ENCODE data around the gene ELMO1. TPM values are rescaled to one million over a fixed set of nuclear protein-coding genes. Genes with fewer than 3 reads are reported as not detected.
"Not testable (repeated sequence)": the region's sequence is repeated elsewhere in the genome, so short reads cannot be mapped to it uniquely, and the experiment has no call there.

The ELMO1 gene
- total RNA-seq, 2 donors from 2014 or later: 32.2 to 46.7 TPM

- intact Hi-C loops (cut with DNase I): loop anchor here in 1 of 2 donors (5.0 kb wide), 1 partner anchor 826 kb away; the partner anchor contains the start of gene EEPD1
- DNase-seq (ENCODE audit: low spot score): no peak
Measured at GRCh38 chr7:36977878-36978277, 470.8 kb downstream of the ELMO1 start.

GRCh38 chr7:36973534-36973933, 475.1 kb downstream of the ELMO1 start:
- intact Hi-C loops (cut with DNase I); DNase-seq (ENCODE audit: low spot score): not testable (repeated sequence)

GRCh38 chr7:36972140-36972518, 476.5 kb downstream of the ELMO1 start:
- intact Hi-C loops (cut with DNase I): no loop called here
- DNase-seq (ENCODE audit: low spot score): no peak

- intact Hi-C loops (cut with DNase I): no loop called here
Measured at GRCh38 chr7:36971515-36972139, 477.0 kb downstream of the ELMO1 start.

GRCh38 chr7:36970551-36971514, 477.8 kb downstream of the ELMO1 start:
- intact Hi-C loops (cut with DNase I): no loop called here
- no peak for DNase-seq (ENCODE audit: low spot score)

More at GRCh38 chr7:36971515-36972139, 477.0 kb downstream of the ELMO1 start:
- no peak for DNase-seq (ENCODE audit: low spot score)

- no peak for DNase-seq (ENCODE audit: low spot score)
- intact Hi-C loops (cut with DNase I): loop anchor here (5.0 kb wide), 1 partner anchor 213 kb away; no protein-coding TSS in a partner anchor
Measured at GRCh38 chr7:36969376-36969775, 479.3 kb downstream of the ELMO1 start.

- DNase-seq (ENCODE audit: low spot score): no peak
- intact Hi-C loops (cut with DNase I): loop anchor here (5.0 kb wide), 1 partner anchor 215 kb away; no protein-coding TSS in a partner anchor
Measured at GRCh38 chr7:36967387-36967786, 481.3 kb downstream of the ELMO1 start.

GRCh38 chr7:36966636-36967035, 482.0 kb downstream of the ELMO1 start:
- intact Hi-C loops (cut with DNase I): loop anchor here (5.0 kb wide), 1 partner anchor 216 kb away; no protein-coding TSS in a partner anchor
- no peak for DNase-seq (ENCODE audit: low spot score)

- intact Hi-C loops (cut with DNase I): loop anchor here (5.0 kb wide), 1 partner anchor 216 kb away; no protein-coding TSS in a partner anchor
Measured at GRCh38 chr7:36966039-36966438, 482.6 kb downstream of the ELMO1 start.

GRCh38 chr7:36965625-36966024, 483.0 kb downstream of the ELMO1 start:
- intact Hi-C loops (cut with DNase I): loop anchor here (5.0 kb wide), 1 partner anchor 217 kb away; no protein-coding TSS in a partner anchor
- DNase-seq (ENCODE audit: low spot score): no peak

More at GRCh38 chr7:36966039-36966438, 482.6 kb downstream of the ELMO1 start:
- no peak for DNase-seq (ENCODE audit: low spot score)

- intact Hi-C loops (cut with DNase I): no loop called here
- DNase-seq (ENCODE audit: low spot score): no peak
Measured at GRCh38 chr7:36964297-36964696, 484.4 kb downstream of the ELMO1 start.

- DNase-seq (ENCODE audit: low spot score): no peak
- intact Hi-C loops (cut with DNase I): no loop called here
Measured at GRCh38 chr7:36962367-36962766, 486.3 kb downstream of the ELMO1 start.

- intact Hi-C loops (cut with DNase I): no loop called here
- DNase-seq (ENCODE audit: low spot score): no peak
Measured at GRCh38 chr7:36961693-36962092, 487.0 kb downstream of the ELMO1 start.

- intact Hi-C loops (cut with DNase I): no loop called here
Measured at GRCh38 chr7:36961097-36961496, 487.6 kb downstream of the ELMO1 start.

GRCh38 chr7:36960105-36960504, 488.6 kb downstream of the ELMO1 start:
- intact Hi-C loops (cut with DNase I): no loop called here
- DNase-seq (ENCODE audit: low spot score): no peak

More at GRCh38 chr7:36961097-36961496, 487.6 kb downstream of the ELMO1 start:
- no peak for DNase-seq (ENCODE audit: low spot score)

- intact Hi-C loops (cut with DNase I): no loop called here
- no peak for DNase-seq (ENCODE audit: low spot score)
Measured at GRCh38 chr7:36958111-36958733, 490.4 kb downstream of the ELMO1 start.

- intact Hi-C loops (cut with DNase I): no loop called here
- DNase-seq (ENCODE audit: low spot score): no peak
Measured at GRCh38 chr7:36957620-36958019, 491.0 kb downstream of the ELMO1 start.

GRCh38 chr7:36956814-36957213, 491.9 kb downstream of the ELMO1 start:
- DNase-seq (ENCODE audit: low spot score): no peak
- intact Hi-C loops (cut with DNase I): no loop called here

GRCh38 chr7:36955456-36956129, 493.1 kb downstream of the ELMO1 start:
- intact Hi-C loops (cut with DNase I): no loop called here
- DNase-seq (ENCODE audit: low spot score): no peak
